H1 (cell line): ENCODE data around the gene DNAL4. TPM values are rescaled to one million over a fixed set of nuclear protein-coding genes. Genes with fewer than 3 reads are reported as not detected.

ENCODE experiments used
- ASH2L ChIP-seq: fragments of 200-600, 300-600 bp; sonication (generic); IDR thresholded peaks from one replicate; pipeline ENCODE4 v1.7.1; 2017; ENCODE audit warnings: low read length
- BCL11A ChIP-seq, 2 experiments: IDR thresholded peaks; one replicate each; pipeline ENCODE4 v1.6.1; 2011; ENCODE audit warnings: low read depth in 2 of 2, low read length in 2 of 2, mild to moderate bottlenecking in 2 of 2
- CHD1 ChIP-seq: IDR thresholded peaks from 2 replicates; pipeline ENCODE4 v1.6.1; 2012; ENCODE audit warnings: low read depth, low read length, improper control_type of control experiment
- KDM5A ChIP-seq: fragments of 200-600 bp; IDR thresholded peaks from 2 replicates; pipeline ENCODE4 v1.7.1; 2012; ENCODE audit warnings: mild to moderate bottlenecking, low read length, inconsistent platforms, mixed read lengths
- RAD21 ChIP-seq, 2 experiments: IDR thresholded peaks in 1 of 2; conservative IDR thresholded peaks in 1 of 2; 2 replicates each; pipeline ENCODE4 v1.6.1; 2011; ENCODE audit warnings: low read depth in 2 of 2, low read length in 2 of 2, improper control_type of control experiment in 1 of 2, inconsistent platforms in 1 of 2, mild to moderate bottlenecking in 1 of 2, moderate library complexity in 1 of 2
- YY1 ChIP-seq: IDR thresholded peaks from 2 replicates; pipeline ENCODE4 v1.6.1; 2011; ENCODE audit warnings: low read depth, mild to moderate bottlenecking, low read length
- polyA plus RNA-seq, 7 experiments: library from polyadenylated mRNA; depleted of rRNA in 3 of 7; stranded (reverse) in 5 of 7; unstranded in 2 of 7; fragments of >200 nt in 5 of 7; fragments of 200-250 nt in 2 of 7; gene quantifications; 1 replicate in 5 of 7; 2 replicates in 1 of 7; 4 replicates in 1 of 7; pipeline versions ENCODE4 v1.2.1 to v1.2.3, GENCODE V29; 2011 to 2013; ENCODE audit warnings: missing spikeins in 2 of 7, mixed read lengths in 2 of 7
- total RNA-seq: library from RNA; stranded (reverse); fragmentation: NEBNext Ultra II Directional; extraction: Animal tissue kit (Norgen Biotek cat#: 25700); gene quantifications from 2 replicates; pipeline ENCODE4 v1.2.1, GENCODE V29; 2021

Gene DNAL4
- total and polyA plus RNA-seq, 2 of the 8 experiments (the other 6 are each of a cell fraction or from before 2014, with no cell fraction given): 8.8 to 14.0 TPM

GRCh38 chr22:38784035-38784434 lies 9.9 kb downstream of the DNAL4 start (continued):
- TF ChIP-seq YY1: no peak
- no peak for TF ChIP-seq RAD21 (IDR thresholded peaks at IDR 0.05 in 1 of 2, conservative IDR thresholded peaks at IDR 0.05 in 1 of 2; ENCODE audit: low read depth in 2 of 2, low read length in 2 of 2)
- no peak for TF ChIP-seq CHD1
- no peak for TF ChIP-seq ASH2L
- TF ChIP-seq KDM5A: no peak
- no peak for TF ChIP-seq BCL11A (IDR thresholded peaks at IDR 0.05; ENCODE audit: low read depth in 2 of 2, low read length in 2 of 2)
- TF ChIP-seq, all 59 proteins: peak for 0
